ENCODE results near the gene GRHL1.

DNA sequence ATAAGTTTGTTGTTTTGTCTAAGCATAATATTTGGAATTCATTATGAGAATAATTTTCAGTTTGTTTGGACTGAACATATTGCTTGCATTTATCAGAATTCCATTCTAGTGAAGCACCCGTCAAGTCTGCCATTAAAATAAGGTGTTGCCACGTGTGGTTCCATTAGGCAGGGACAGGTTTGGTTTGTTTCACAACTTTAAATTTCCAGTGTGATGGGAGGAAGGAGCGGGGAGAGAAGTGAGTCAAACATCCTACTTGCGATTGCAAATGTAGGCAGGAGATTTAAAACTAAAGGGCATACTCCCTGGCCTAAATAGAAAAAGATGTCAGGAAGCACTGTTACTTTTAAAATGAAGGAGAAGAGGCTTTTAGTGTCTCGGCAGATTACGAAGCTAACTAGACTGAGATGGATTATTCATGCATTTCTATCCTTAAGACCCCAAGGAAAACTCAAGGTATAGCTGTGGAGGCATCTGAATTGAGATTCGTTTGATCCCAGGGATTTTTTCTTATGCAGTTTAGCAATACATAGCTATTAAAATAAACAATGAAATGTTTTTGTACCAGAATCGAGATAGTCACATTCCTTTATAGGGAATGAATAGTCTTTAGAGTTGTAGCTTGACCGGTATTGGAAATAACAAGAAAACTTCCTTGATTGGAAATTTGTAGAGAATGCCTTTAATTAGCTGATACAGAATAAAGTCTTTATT, 19.8 kb downstream of the GRHL1 start:
- TF ChIP-seq, protein P1, sequence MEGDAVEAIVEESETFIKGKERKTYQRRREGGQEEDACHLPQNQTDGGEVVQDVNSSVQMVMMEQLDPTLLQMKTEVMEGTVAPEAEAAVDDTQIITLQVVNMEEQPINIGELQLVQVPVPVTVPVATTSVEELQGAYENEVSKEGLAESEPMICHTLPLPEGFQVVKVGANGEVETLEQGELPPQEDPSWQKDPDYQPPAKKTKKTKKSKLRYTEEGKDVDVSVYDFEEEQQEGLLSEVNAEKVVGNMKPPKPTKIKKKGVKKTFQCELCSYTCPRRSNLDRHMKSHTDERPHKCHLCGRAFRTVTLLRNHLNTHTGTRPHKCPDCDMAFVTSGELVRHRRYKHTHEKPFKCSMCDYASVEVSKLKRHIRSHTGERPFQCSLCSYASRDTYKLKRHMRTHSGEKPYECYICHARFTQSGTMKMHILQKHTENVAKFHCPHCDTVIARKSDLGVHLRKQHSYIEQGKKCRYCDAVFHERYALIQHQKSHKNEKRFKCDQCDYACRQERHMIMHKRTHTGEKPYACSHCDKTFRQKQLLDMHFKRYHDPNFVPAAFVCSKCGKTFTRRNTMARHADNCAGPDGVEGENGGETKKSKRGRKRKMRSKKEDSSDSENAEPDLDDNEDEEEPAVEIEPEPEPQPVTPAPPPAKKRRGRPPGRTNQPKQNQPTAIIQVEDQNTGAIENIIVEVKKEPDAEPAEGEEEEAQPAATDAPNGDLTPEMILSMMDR (IDR thresholded peaks at IDR 0.05) = no peak
- TF ChIP-seq POLR2A (IDR thresholded peaks at IDR 0.05) = no peak
